CD4-positive, alpha-beta T cell treated with Interleukin-21 for 1 hour (primary cell): ENCODE data around the gene DNAJB2.

Experiments
- DNase-seq: peaks from one replicate; pipeline ENCODE4 v3.0.0-alpha.2; 2020

The DNAJB2 gene

DNA sequence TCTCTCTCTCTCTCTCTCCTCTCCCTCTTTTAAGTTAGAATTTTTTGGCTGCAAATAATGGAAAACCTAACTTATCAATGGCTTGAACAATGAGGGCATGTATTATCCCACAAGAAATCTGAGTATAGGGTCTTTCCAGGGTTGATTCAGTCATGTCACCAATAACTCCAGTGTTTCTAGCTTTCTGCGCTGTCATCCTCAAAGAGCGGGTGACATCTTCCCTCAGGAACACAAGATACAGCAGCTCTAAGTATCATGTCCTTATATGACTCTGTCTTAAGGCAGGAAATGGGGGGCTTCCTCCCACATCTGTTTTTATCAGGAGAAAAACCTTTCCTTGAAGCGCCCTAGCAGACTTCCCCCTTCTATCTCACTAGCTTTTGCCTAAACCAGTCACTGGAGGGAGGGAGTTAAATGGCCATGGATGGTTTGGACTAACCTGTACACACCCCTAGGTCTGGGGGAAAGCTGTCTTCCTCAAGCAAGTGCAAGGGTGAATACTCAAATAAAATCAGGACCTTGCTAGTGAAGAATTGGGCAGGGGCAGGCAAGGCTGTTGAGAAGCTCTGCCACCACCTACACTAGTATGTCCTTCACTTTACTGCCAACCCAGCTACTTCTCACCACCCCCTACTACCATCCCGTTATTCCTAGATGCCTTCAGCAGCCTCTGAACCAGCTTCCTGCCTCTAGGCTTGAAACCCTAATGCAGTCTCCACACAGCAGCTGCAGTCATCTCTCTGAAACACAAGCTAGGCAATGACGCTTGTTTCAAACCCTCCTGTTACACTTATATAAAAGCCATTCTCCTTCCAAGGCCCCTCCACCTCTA, 17.9 kb upstream of the DNAJB2 start:
- DNase-seq = no peak

- no peak for DNase-seq
Observed at GRCh38 chr2:219266232-219266631, 12.9 kb upstream of the DNAJB2 start.

- DNase-seq = no peak
Observed at GRCh38 chr2:219266886-219267285, 12.3 kb upstream of the DNAJB2 start.

- DNase-seq = no peak
Observed at GRCh38 chr2:219268294-219268693, 10.9 kb upstream of the DNAJB2 start.

DNA sequence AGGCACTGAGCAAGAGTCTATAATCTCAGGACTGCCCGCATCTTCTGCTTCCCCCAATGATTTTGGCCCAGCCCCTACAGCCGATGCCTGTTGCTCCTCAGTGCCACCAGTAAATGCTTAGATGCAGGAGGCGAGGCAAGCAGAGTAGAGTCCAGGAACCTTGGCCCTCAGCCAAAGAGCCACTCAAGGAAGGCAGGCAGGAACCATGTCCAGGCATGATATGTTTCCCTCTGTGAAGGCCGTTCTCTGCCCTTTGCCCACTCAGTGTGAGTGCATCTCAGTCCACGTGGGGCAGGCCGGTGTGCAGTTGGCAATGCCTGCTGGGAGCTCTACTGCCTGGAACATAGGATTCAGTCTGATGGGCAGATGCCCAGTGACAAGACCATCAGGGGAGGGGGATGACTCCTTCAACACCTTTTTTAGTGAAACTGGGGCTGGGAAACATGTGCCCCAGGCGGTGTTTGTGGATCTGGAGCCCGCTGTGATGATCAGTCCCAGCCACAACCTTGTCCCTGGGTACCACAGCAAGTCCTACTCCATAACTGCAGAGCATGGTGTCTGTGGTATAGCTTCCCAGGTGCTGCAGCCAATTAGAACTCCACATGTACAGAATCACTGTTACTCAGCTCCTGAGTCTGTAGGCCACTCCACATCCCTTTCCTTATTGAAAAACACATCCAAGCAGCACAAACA, 9.7 kb upstream of the DNAJB2 start:
- no peak for DNase-seq

DNA sequence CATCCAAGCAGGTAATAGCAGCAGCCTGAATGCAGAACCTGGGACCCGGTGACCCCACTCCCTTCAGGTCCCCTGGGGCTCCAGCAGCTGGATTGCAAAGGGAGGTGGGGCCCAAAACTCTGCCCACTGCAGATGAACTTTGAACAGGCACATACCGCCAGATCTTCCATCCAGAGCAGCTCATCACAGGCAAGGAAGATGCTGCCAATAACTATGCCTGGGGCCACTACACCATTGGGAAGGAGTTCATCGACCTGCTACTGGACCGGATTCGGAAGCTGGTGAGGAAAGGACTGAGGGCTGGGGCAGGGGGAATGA, 9.2 kb upstream of the DNAJB2 start:
- DNase-seq = no peak

DNA sequence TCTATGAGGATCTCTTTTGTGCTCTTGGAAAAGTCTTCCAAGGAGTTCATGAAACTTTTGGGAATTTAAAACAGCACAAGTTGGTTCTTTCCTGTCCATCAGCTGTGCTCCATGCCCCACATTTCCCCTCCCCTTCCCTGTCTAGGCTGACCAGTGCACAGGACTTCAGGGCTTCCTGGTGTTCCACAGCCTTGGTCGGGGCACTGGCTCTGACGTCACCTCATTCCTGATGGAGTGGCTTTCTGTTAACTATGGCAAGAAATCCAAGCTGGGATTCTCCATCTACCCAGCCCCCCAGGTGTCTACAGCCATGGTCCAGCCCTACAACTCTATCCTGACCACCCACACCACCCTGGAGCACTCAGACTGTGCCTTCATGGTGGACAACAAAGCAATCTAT, 8.1 kb upstream of the DNAJB2 start:
- DNase-seq = no peak

DNA sequence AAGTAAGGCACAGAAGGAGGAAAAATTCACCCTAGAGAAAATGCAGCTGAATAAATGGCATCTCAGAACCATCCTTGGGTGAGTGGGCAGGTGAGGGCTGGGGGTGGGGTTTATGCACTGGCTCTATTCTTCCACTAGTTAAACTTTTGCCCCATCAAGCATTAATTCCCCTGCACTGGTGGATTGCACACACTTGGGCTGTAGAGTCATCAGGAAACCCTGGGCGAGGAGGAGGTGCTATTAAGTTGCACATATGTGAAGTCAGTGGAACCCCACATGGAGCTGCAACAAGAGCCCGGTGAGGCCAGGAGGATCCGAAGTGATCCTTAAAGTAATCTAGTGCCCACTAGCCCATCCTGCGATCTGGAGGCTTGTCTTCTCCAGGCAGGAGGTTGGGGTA, 6.8 kb upstream of the DNAJB2 start:
- DNase-seq = no peak

DNA sequence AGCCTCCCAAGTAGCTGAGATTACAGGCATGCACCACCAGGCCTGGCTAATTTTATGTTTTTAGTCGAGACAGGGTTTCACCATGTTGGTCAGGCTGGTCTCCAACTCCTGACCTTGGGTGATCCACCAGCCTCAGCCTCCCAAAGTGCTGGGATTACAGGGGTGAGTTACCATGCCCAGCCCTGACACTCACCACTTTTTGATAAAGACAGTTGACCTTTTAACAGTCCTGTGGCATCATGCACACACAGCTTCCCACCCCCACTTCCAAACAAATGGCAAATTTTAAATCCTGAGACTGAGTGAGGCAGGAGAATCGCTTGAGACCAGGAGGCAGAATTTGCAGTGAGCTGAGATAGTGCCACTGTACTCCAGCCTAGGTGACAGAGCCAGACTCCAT, 6.2 kb upstream of the DNAJB2 start:
- DNase-seq = no peak

DNA sequence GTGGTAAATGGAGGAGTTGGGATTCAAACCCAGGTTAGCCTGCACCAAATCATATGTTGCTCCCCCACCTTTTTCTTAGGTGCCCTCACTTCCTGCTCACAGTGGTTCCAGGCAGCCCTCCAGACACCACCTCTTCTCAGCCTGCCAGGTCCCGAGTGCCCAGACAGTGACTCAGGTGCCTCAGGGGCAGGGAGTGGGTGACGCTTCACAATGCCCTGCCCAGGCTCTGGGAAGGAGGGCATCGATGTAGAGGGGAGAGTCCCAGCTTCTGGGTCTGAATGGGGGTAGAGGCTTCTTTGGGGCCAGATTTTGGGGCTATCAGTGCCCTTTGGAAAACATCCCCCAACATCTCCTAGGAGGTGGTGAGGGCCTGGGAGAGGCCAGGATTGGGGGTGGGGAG, 5.2 kb upstream of the DNAJB2 start:
- no peak for DNase-seq

DNA sequence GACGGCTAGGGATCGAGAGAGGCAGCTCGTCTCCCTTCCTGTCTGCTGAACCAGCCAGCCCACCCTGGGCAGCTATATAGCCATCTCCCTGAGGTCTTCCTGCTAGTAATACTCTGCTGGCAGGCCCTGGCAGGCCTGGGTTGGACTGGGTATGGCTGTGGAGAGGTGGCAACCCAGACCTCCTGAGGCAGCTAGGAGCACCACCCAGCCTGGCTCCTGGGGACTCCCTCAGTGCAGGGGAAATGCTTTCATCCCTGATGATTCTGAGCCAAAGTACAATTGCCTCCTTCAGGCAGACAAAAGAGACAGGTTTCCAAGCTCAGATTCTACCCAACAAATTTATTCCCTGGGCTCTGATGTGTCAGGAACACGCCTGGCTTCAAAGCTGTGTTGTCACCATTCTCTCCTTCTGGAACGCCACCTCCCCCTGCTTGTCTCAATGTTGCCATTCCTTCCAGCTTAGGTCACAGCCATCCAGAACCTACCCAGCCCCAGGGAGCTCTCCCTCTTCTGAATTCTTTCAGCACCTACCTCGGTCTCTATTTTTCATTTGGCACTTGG, 4.7 kb upstream of the DNAJB2 start:
- no peak for DNase-seq

DNA sequence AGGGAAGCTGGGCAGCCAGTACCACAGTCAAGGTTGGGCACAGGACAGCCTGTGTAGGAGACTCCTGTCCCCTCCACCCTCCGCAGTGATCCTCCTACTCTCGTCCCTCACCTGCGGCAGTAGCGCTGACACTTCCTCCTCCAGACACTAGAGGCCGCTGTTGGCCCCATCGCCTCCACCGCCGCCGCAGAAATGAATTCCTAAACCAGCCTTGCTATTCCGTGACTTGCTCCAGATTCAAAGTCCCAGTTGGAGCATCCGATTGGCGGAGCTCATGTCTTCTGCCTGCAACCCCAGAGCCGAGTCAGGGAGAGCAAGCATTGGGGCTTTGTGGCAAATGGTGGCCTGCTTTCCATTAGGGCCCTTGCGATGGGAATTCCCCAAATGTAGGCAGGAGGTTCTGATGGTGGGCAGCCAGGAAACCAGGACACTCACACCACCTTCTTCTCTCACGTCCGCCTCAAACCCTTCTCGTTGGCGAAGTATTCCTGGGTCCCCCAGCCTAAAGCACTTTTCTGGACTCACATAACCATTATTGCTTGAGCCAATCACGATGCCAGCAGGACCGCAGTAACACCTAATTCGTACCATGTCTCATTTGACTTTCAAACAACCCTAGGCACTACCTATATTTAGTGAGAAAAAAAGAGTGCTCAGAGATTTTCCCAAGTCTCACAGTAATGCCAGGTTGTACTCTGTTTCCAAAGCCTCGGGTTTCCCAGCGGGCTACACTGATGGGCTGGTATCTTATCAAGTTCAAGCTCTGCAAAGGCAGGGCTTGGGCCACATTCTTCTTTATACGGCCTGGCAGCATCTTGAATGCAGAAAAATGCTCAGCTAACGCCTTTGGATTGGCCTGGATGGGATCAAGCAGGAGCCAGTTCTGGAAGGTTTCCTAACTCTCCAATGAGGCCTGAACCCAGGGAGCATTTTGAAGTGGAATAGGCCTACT, 1.2 kb upstream of the DNAJB2 start:
- peak; percentile 82 for DNase-seq

GRCh38 chr2:219278655-219279150, 463 bp upstream of the DNAJB2 start:
- peak; percentile 22 for DNase-seq

- DNase-seq = no peak
Observed at GRCh38 chr2:219279916-219280516, 850 bp downstream of the DNAJB2 start.

GRCh38 chr2:219280651-219281050, 1.5 kb downstream of the DNAJB2 start:
- no peak for DNase-seq

DNA sequence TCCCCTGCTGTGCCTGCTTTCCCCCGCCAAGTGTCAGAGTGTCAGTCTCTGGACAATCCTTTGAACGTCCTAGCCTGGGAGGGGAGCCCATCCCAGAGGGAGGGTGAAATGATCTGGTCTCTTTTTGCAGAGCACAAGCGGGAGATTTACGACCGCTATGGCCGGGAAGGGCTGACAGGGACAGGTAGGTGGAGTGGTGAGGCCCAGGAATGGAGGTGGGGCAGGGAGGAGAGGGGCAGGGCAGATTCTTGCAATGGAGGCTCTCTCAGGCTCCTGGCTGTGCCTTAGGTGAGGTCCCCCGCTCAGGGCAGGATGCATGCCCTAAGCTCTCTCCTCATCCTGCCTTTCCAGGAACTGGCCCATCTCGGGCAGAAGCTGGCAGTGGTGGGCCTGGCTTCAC, 2.4 kb downstream of the DNAJB2 start:
- DNase-seq = no peak

DNA sequence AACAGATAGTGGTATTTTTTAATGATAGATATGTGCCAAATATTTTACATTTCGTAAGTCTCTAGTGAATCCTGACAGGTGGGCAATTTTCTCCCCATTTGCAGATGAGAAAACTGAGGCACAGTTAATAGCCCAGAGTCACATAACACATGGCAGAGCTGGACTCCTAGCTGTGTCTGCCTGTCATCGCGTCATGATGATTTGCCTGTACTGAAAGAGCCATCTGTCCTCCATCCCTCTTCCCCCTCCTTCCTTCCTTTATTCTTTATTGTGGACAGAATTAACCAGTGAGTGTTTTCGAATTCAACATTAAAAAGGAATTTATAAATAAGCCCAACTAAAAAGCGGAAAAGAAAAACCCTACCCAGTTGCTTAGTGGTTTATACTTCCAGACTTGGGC, 3.2 kb downstream of the DNAJB2 start:
- DNase-seq = no peak

- DNase-seq = no peak
Observed at GRCh38 chr2:219282943-219283581, 3.9 kb downstream of the DNAJB2 start.

GRCh38 chr2:219284501-219285372, 5.6 kb downstream of the DNAJB2 start:
- no peak for DNase-seq

DNA sequence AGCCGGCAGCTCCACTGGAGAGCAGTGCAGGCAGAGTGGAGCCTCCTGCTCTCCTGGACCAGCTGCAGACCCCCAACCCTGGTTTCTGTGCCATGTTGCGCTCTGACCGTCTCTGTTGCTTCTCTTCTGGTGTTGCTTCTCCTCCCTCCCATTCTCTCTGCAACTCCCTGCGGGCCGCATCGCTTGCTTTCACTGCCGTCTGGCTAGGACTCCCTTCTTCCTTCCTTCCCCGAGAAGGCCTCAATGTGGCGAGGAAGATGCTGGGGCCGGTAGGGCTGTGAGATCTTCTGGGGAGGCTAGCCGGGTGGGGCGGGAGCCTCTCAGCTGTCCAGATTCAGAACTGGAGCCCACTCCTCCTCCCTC, 6.2 kb downstream of the DNAJB2 start:
- DNase-seq = no peak

- no peak for DNase-seq
Observed at GRCh38 chr2:219285894-219286425, 6.8 kb downstream of the DNAJB2 start.
